Measurements from ENCODE around the gene NKAIN1. TPM values are rescaled to one million over a fixed set of nuclear protein-coding genes. Genes with fewer than 3 reads are reported as not detected.

NKAIN1 gene
- total RNA-seq, 1 experiment from 2014 or later, result 1.7 TPM

DNA sequence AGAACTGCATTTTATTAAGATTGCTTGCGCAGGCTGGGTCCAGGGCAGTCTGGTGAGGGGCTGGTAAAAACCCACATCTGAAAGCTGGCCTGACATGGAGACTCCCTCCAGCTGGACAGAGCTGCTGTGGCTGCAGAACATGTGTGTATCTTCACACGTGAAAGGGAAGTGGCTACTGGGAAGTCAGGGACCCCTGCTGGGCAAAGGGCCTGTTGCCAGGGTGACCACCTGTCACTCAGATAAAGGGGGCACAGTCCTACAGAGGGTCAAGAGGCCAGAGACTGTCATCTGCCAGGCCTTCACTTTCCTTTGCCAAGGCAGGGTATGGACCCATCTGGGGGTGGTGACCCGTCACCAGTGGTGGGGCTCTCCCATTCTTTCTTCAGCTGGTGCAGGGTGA is 17.5 kb downstream of the NKAIN1 start:
- H3K27me3 ChIP-seq (ENCODE audit: control insufficient read depth, insufficient read depth, low read length), result no peaks in the 10 kb centered on the region
- TF ChIP-seq SIN3A (IDR thresholded peaks at IDR 0.05; ENCODE audit: borderline replicate concordance, insufficient read depth, low read depth, low read length) (no peak), CTCF (IDR thresholded peaks at IDR 0.05) (no peak), TCF7L2 (IDR thresholded peaks at IDR 0.05; ENCODE audit: low read depth, low read length) (no peak), POLR2AphosphoS5 (IDR thresholded peaks at IDR 0.05; ENCODE audit: low read depth, low read length) (no peak)
- TF ChIP-seq, protein P1, sequence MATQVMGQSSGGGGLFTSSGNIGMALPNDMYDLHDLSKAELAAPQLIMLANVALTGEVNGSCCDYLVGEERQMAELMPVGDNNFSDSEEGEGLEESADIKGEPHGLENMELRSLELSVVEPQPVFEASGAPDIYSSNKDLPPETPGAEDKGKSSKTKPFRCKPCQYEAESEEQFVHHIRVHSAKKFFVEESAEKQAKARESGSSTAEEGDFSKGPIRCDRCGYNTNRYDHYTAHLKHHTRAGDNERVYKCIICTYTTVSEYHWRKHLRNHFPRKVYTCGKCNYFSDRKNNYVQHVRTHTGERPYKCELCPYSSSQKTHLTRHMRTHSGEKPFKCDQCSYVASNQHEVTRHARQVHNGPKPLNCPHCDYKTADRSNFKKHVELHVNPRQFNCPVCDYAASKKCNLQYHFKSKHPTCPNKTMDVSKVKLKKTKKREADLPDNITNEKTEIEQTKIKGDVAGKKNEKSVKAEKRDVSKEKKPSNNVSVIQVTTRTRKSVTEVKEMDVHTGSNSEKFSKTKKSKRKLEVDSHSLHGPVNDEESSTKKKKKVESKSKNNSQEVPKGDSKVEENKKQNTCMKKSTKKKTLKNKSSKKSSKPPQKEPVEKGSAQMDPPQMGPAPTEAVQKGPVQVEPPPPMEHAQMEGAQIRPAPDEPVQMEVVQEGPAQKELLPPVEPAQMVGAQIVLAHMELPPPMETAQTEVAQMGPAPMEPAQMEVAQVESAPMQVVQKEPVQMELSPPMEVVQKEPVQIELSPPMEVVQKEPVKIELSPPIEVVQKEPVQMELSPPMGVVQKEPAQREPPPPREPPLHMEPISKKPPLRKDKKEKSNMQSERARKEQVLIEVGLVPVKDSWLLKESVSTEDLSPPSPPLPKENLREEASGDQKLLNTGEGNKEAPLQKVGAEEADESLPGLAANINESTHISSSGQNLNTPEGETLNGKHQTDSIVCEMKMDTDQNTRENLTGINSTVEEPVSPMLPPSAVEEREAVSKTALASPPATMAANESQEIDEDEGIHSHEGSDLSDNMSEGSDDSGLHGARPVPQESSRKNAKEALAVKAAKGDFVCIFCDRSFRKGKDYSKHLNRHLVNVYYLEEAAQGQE (IDR thresholded peaks at IDR 0.05; ENCODE audit: insufficient read depth in 1 of 2, low read depth in 2 of 2, low read length in 1 of 2), result no peak
- ATAC-seq (no peak), DNase-seq (ENCODE audit: low read depth, low spot score) (no peak)
- no peaks in the 10 kb centered on the region; the same call in 1 of the 2 replicates for H3K4me1 ChIP-seq (ENCODE audit: control insufficient read depth, insufficient read depth, low read length)
- H3K27ac ChIP-seq (ENCODE audit: low read length), result no peak overlapping the region
- H3K4me3 ChIP-seq (ENCODE audit: low read depth in 2 of 2, low read length in 2 of 2), result no peak overlapping the region
- no peaks in the 10 kb centered on the region for H3K36me3 ChIP-seq (ENCODE audit: control insufficient read depth, insufficient read depth, low read length)
- in situ Hi-C loops (cut with HindIII; ENCODE audit: low pct_unique_long_range_greater_than_20kb, low sequenced_read_pairs) (no loop called here), intact Hi-C loops (cut with micrococcal nuclease; ENCODE audit: unreplicated experiment) (no loop called here)
- BruUV-seq (replicated peaks), result no TSS peak
- ChIA-PET CTCF (no interaction called here), POLR2A (no interaction called here)
- no peaks in the 10 kb centered on the region for H3K9me3 ChIP-seq (ENCODE audit: control insufficient read depth, insufficient read depth, low read depth, low read length)

DNA sequence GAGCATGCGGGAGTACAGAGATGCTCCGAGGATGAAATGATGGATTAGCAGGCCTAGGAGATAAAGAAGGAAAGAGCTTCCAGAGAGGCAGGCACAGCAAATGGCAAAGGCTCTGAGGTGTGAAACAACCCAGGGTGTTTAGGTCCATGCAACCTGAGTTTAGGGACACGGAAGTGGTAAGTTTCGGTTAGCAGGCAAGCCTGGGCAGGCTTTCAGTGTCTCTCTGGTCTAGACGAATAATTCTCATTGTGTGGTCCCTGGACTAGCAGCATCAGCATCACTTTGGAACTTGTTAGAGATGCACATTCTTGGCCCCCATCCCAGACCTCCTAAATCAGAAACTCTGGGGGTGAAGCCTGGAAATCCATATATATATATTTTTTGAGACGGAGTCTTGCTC is 18.6 kb downstream of the NKAIN1 start:
- Histone ChIP-seq H3K36me3 (ENCODE audit: control insufficient read depth, insufficient read depth, low read length) (no peaks in the 10 kb centered on the region), H3K27me3 (ENCODE audit: control insufficient read depth, insufficient read depth, low read length) (no peaks in the 10 kb centered on the region), H3K9me3 (ENCODE audit: control insufficient read depth, insufficient read depth, low read depth, low read length) (no peaks in the 10 kb centered on the region), H3K27ac (ENCODE audit: low read length) (no peak overlapping the region), H3K4me1 (ENCODE audit: control insufficient read depth, insufficient read depth, low read length) (no peaks in the 10 kb centered on the region; the same call in 1 of the 2 replicates), H3K4me3 (ENCODE audit: low read depth in 2 of 2, low read length in 2 of 2) (no peak overlapping the region)
- BruUV-seq (replicated peaks), result no TSS peak
- POLR2A ChIA-PET, result no interaction called here
- DNase-seq (ENCODE audit: low read depth, low spot score) (no peak), ATAC-seq (no peak)
- intact Hi-C loops (cut with micrococcal nuclease; ENCODE audit: unreplicated experiment) (no loop called here), in situ Hi-C loops (cut with HindIII; ENCODE audit: low pct_unique_long_range_greater_than_20kb, low sequenced_read_pairs) (no loop called here)
- CTCF ChIA-PET, result interaction anchor here (0.7 kb wide), 1 partner anchor 52 kb away, joined by 3 read pairs; no protein-coding TSS in a partner anchor
- TF ChIP-seq, protein P1 (IDR thresholded peaks at IDR 0.05; ENCODE audit: insufficient read depth in 1 of 2, low read depth in 2 of 2, low read length in 1 of 2), result no peak
- no peak for TF ChIP-seq TCF7L2 (IDR thresholded peaks at IDR 0.05; ENCODE audit: low read depth, low read length)
- TF ChIP-seq CTCF (IDR thresholded peaks at IDR 0.05), result no peak
- TF ChIP-seq SIN3A (IDR thresholded peaks at IDR 0.05; ENCODE audit: borderline replicate concordance, insufficient read depth, low read depth, low read length), result no peak
- TF ChIP-seq POLR2AphosphoS5 (IDR thresholded peaks at IDR 0.05; ENCODE audit: low read depth, low read length), result no peak
